Parathyroid adenoma (tissue), 2 donors: ENCODE measurements around the gene LCE3D.

Experiments
- H2AFZ ChIP-seq: fragments of 300-600 bp; sonication (generic); one replicate; pipeline ENCODE4 v1.7.0; 2017; ENCODE audit warnings: antibody characterized with exemption, mild to moderate bottlenecking
- H3K27ac ChIP-seq: fragments of 300-600 bp; sonication (generic); one replicate; pipeline ENCODE4 v1.7.0; 2017
- H3K27me3 ChIP-seq: fragments of 300-600 bp; sonication (generic); one replicate; pipeline ENCODE4 v1.7.0; 2017; ENCODE audit warnings: low read length; ENCODE audit not compliant: control insufficient read depth, insufficient read depth
- H3K36me3 ChIP-seq: fragments of 300-600 bp; sonication (generic); one replicate; pipeline ENCODE4 v1.7.0; 2017; ENCODE audit warnings: low read length; ENCODE audit not compliant: control insufficient read depth, insufficient read depth
- H3K4me1 ChIP-seq: fragments of 300-600 bp; sonication (generic); one replicate; pipeline ENCODE4 v1.7.0; 2017; ENCODE audit warnings: control low read depth
- H3K4me2 ChIP-seq: fragments of 300-600 bp; sonication (generic); one replicate; pipeline ENCODE4 v1.7.0; 2017; ENCODE audit warnings: low read length
- H3K4me3 ChIP-seq: fragments of 300-600 bp; sonication (generic); one replicate; pipeline ENCODE4 v1.7.0; 2017; ENCODE audit warnings: low read depth, low read length
- H3K79me2 ChIP-seq: fragments of 300-600 bp; sonication (generic); one replicate; pipeline ENCODE4 v1.7.0; 2017; ENCODE audit warnings: control low read depth
- H3K9ac ChIP-seq: fragments of 300-600 bp; sonication (generic); one replicate; pipeline ENCODE4 v1.7.0; 2017; ENCODE audit warnings: mild to moderate bottlenecking
- H3K9me3 ChIP-seq: fragments of 300-600 bp; sonication (generic); one replicate; pipeline ENCODE4 v1.7.0; 2017; ENCODE audit warnings: low read length; ENCODE audit not compliant: control insufficient read depth
- CTCF ChIP-seq: fragments of 300-600 bp; sonication (generic); IDR thresholded peaks from one replicate; pipeline ENCODE4 v1.7.0; 2017; ENCODE audit warnings: antibody characterized with exemption, mild to moderate bottlenecking
- donor health status: primary hyperparathyroidism.

The LCE3D gene

GRCh38 chr1:152580433-152580832 lies at the start of gene LCE3D:
TSS of gene LCE3D (minus strand) at chr1:152580516. CDS start at chr1:152579936, 580 bp downstream.
- H3K4me1 ChIP-seq: no peaks in the 10 kb centered on the region
- no peak within 1 kb of the TSS for H3K9ac ChIP-seq
- H3K36me3 ChIP-seq: no peaks in the 10 kb centered on the region
- H3K79me2 ChIP-seq: no peaks in the 10 kb centered on the region
- no peak within 1 kb of the TSS for H3K4me3 ChIP-seq
- no peaks in the 10 kb centered on the region for H3K27me3 ChIP-seq
- H3K4me2 ChIP-seq: no peak within 1 kb of the TSS
- no peak for TF ChIP-seq CTCF
- no peak within 1 kb of the TSS for H2AFZ ChIP-seq
- H3K9me3 ChIP-seq: no peaks in the 10 kb centered on the region
- no peak within 1 kb of the TSS for H3K27ac ChIP-seq

GRCh38 chr1:152626744-152627143 lies 46.4 kb upstream of the LCE3D start:
- no peak for TF ChIP-seq CTCF

DNA sequence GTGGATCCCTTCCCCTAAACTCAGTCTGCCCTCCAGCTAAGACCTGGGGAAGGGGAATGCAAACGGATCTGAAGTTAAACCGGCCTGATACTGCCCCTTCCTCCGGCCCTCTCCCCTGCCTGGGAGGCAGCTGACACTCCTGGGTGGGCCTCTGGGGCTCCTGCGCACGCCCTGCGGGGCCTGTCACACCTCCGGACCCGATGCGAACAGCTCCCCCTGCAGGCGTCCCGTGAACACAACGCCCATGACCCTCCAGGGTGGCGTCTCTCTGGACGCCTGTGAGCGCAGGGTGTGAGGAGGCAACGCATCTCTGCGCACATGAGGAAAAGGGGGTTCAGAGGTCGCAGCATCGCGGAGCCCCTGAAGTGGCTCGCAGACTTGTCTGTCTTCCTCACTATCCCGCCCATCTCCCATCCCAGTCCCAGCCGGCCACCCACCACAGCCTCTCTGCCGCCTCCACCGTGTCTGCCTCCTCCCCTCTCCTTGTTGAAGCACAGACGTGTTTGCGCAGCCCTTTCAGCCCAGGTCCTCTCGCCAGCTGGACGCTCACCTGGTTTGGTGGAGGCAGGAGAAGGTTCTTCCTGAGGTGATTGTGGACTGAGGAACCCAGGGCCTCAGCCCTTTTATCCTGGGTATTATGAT lies 43.0 kb upstream of the LCE3D start:
- Histone ChIP-seq H3K9ac (no peak overlapping the region), H3K4me2 (no peak overlapping the region), H3K27me3 (no peaks in the 10 kb centered on the region), H2AFZ (no peak overlapping the region), H3K9me3 (no peaks in the 10 kb centered on the region), H3K4me3 (no peak overlapping the region), H3K27ac (no peak overlapping the region), H3K36me3 (no peaks in the 10 kb centered on the region), H3K4me1 (no peaks in the 10 kb centered on the region), H3K79me2 (no peaks in the 10 kb centered on the region)
- TF ChIP-seq CTCF: no peak

More at GRCh38 chr1:152626744-152627143, 46.4 kb upstream of the LCE3D start:
- no peak overlapping the region for H3K4me2 ChIP-seq
- no peaks in the 10 kb centered on the region for H3K79me2 ChIP-seq
- no peak overlapping the region for H3K4me3 ChIP-seq
- no peak overlapping the region for H3K27ac ChIP-seq
- H3K4me1 ChIP-seq: no peaks in the 10 kb centered on the region
- H3K9ac ChIP-seq: no peak overlapping the region
- no peaks in the 10 kb centered on the region for H3K9me3 ChIP-seq
- H3K27me3 ChIP-seq: no peaks in the 10 kb centered on the region
- no peak overlapping the region for H2AFZ ChIP-seq
- H3K36me3 ChIP-seq: no peaks in the 10 kb centered on the region

- H3K4me3 ChIP-seq: no peak within 1 kb of the TSS
- H2AFZ ChIP-seq: no peak within 1 kb of the TSS
- H3K4me1 ChIP-seq: no peaks in the 10 kb centered on the region
- no peaks in the 10 kb centered on the region for H3K27me3 ChIP-seq
- no peaks in the 10 kb centered on the region for H3K79me2 ChIP-seq
- no peak within 1 kb of the TSS for H3K9ac ChIP-seq
- no peak within 1 kb of the TSS for H3K4me2 ChIP-seq
- H3K27ac ChIP-seq: no peak within 1 kb of the TSS
- H3K9me3 ChIP-seq: no peaks in the 10 kb centered on the region
- TF ChIP-seq CTCF: no peak
- no peaks in the 10 kb centered on the region for H3K36me3 ChIP-seq
Observed at GRCh38 chr1:152622803-152623202, 42.5 kb upstream of the LCE3D start, which contains the start of gene LCE3A. TSS of gene LCE3A (minus strand) at chr1:152623103. CDS start at chr1:152623103, 0 bp downstream.

GRCh38 chr1:152621993-152622392 lies 41.7 kb upstream of the LCE3D start:
- Histone ChIP-seq H3K27me3 (no peaks in the 10 kb centered on the region), H3K9me3 (no peaks in the 10 kb centered on the region), H3K4me3 (no peak overlapping the region), H3K4me1 (no peaks in the 10 kb centered on the region), H3K79me2 (no peaks in the 10 kb centered on the region), H3K27ac (no peak overlapping the region), H2AFZ (no peak overlapping the region), H3K36me3 (no peaks in the 10 kb centered on the region), H3K9ac (no peak overlapping the region), H3K4me2 (no peak overlapping the region)
- no peak for TF ChIP-seq CTCF
